ENCODE data around the gene MYO5B. TPM values are rescaled to one million over a fixed set of nuclear protein-coding genes. Genes with fewer than 3 reads are reported as not detected.

MYO5B gene
- total RNA-seq, 4 donors from 2014 or later, result 1.2 to 2.2 (median 1.3) TPM

DNA sequence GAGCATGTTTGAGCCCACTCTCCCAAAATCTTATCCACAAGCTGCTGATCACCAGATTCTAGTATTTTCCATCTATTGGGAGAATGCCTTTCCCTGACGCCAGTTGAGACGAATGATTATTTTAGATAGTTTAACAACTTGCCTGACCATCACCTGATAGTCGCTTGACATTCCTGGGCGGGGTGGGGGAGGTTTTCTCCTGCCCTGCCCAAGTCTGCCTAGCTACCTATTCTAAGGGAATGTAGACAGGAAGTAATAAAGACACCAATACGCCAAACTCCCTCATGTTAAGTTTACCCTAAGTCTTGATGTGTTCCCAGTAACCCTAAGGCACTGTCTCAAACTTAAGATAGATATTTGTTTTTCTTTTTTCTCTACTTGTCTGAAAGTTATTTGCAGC lies 377.0 kb downstream of the MYO5B start:
- TF ChIP-seq CTCF (IDR thresholded peaks at IDR 0.05; ENCODE audit: low read depth), result no peak

DNA sequence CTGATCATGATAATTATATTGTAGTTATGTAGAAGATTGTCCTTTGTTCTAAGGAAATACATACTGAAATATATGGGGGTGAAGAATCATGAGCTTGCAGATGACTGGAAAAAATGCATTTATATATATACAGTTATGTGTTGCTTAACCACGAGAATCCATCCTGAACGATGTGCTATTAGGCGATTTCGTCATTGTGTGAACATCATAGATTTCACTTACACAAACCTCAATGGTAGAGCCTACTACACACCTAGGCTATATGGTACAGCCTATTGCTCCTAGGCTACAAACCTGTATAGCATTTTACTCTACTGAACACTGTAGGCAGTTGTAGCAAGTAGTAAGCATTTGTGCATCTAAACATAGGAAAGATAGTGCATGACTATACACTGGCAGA lies 379.0 kb downstream of the MYO5B start:
- no peak for TF ChIP-seq CTCF (IDR thresholded peaks at IDR 0.05; ENCODE audit: low read depth)

- TF ChIP-seq CTCF (IDR thresholded peaks at IDR 0.05; ENCODE audit: low read depth), result no peak
Observed at GRCh38 chr18:49814147-49814499, 380.8 kb downstream of the MYO5B start.

GRCh38 chr18:49813319-49814146 lies 381.4 kb downstream of the MYO5B start, which contains the start of gene ACAA2:
Gene ACAA2 (minus strand): TSS chr18:49813533. CDS start chr18:49813484, 49 bp downstream.
- TF ChIP-seq CTCF (IDR thresholded peaks at IDR 0.05; ENCODE audit: low read depth), result no peak

- no peak for TF ChIP-seq CTCF (IDR thresholded peaks at IDR 0.05; ENCODE audit: low read depth)
Observed at GRCh38 chr18:49813069-49813318, 382.0 kb downstream of the MYO5B start.

DNA sequence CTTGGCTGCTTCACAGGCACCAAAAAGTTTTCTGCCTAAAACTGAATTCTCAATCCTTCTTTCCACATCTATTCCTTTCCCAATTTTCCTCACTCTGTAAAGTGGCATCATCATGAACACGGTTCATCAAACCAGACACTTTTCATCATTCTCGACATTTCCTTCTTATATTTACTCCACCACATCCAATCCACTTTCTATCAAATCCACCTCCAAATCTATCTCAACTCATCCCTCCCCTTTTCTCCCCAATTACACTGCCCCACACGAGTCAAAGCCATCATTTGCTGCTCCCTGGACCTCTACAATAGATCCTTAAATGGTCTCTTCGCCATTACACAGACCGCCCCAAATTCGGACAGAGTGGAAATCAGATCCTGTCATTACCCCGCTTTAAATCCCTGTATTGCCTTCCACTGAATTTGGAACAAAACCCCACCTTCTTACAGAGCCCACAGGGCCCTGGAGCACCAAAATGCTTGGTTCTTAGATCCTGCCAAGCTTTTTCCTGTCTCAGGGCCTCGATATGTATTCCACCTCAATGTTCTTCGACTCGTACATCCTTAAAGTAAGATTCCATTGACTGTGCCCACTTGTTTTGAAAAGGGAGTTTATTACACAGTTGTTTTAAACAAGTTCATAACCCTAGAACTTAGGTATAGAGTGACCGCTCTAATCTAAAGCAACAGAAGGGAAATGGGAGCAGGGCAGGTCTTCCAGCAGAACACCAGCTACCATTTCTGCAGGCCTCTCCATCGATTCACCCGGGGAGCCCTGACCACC lies 382.5 kb downstream of the MYO5B start:
- TF ChIP-seq CTCF (IDR thresholded peaks at IDR 0.05; ENCODE audit: low read depth), result no peak

DNA sequence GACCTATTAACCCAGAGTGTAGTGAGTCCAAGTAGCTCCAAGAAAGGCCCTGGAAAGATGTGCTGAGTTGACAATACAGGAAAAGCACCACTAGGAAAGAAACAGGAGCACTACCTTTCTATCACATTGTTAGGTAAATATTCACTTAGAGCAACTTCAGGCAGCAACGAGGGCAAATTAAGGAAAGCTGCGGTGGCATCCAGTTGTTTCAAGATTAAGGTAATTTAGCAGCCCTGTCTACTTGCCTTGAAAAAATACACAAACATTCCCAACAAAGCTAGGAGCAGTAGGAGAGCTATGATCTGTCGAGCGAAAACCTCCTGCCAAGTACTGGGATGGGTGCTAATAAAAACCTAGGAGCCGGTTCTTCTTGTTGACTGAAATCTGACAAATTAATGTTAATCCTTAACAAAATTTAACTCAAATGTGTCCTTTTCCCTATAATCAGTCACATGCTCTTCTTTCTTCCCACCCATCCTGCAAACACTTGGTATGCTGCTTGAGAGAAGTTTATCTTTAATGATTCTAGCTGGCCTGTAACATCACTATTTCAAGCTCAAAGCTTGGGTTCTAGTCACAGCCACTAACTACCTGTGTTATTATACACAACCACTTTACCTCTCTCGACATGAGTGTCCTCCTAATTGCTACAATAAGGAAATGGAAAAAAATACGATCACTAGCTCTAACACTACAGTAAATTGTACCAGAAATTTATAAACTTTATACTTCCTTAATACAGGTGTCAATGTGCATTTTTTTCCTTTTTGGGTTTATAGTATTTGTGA lies 383.6 kb downstream of the MYO5B start:
- no peak for TF ChIP-seq CTCF (IDR thresholded peaks at IDR 0.05; ENCODE audit: low read depth)

Data from subcutaneous adipose tissue (tissue), 4 donors.